Breast epithelium (tissue), 3 donors: ENCODE data around the gene CDH20.

Experiments
- POLR2A ChIP-seq: fragments of 450-650 bp; IDR thresholded peaks from one replicate; pipeline ENCODE4 v1.6.1; 2016; ENCODE audit warnings: antibody characterized with exemption, mild to moderate bottlenecking, moderate library complexity
- TF ChIP-seq, protein P1 (sequence below), 3 donors: fragments of 450-650 bp; IDR thresholded peaks; one replicate each; pipeline ENCODE4 v1.5.1; 2016 to 2017; ENCODE audit warnings: antibody characterized with exemption in 3 of 3, mild to moderate bottlenecking in 3 of 3, moderate library complexity in 3 of 3

DNA sequence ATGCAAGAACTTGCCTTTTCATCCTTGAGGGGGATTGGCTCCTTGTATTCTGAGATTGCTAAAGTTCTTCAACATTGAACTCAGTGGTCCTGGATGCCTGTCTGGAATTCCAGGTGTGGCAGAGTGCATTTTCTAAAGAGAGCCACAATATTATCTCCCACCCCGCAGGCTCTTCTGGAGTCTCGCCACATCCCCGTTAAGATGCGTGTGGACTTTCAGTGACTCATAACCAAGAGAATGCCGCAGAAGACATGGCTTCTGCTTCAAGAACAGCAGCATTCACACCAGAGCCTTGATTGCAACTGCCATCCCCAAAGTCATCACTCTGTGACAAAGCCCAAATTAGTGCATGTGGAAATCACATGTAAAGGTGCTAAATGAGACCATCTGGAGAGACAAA, 142.7 kb downstream of the CDH20 start:
- TF ChIP-seq, protein P1, sequence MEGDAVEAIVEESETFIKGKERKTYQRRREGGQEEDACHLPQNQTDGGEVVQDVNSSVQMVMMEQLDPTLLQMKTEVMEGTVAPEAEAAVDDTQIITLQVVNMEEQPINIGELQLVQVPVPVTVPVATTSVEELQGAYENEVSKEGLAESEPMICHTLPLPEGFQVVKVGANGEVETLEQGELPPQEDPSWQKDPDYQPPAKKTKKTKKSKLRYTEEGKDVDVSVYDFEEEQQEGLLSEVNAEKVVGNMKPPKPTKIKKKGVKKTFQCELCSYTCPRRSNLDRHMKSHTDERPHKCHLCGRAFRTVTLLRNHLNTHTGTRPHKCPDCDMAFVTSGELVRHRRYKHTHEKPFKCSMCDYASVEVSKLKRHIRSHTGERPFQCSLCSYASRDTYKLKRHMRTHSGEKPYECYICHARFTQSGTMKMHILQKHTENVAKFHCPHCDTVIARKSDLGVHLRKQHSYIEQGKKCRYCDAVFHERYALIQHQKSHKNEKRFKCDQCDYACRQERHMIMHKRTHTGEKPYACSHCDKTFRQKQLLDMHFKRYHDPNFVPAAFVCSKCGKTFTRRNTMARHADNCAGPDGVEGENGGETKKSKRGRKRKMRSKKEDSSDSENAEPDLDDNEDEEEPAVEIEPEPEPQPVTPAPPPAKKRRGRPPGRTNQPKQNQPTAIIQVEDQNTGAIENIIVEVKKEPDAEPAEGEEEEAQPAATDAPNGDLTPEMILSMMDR (IDR thresholded peaks at IDR 0.05) = no peak
- TF ChIP-seq POLR2A = no peak
